ENCODE measurements around the gene SDHA.
A peak's percentile ranks its signal among the peaks of the same experiment; 100 is the strongest.

The SDHA gene

DNA sequence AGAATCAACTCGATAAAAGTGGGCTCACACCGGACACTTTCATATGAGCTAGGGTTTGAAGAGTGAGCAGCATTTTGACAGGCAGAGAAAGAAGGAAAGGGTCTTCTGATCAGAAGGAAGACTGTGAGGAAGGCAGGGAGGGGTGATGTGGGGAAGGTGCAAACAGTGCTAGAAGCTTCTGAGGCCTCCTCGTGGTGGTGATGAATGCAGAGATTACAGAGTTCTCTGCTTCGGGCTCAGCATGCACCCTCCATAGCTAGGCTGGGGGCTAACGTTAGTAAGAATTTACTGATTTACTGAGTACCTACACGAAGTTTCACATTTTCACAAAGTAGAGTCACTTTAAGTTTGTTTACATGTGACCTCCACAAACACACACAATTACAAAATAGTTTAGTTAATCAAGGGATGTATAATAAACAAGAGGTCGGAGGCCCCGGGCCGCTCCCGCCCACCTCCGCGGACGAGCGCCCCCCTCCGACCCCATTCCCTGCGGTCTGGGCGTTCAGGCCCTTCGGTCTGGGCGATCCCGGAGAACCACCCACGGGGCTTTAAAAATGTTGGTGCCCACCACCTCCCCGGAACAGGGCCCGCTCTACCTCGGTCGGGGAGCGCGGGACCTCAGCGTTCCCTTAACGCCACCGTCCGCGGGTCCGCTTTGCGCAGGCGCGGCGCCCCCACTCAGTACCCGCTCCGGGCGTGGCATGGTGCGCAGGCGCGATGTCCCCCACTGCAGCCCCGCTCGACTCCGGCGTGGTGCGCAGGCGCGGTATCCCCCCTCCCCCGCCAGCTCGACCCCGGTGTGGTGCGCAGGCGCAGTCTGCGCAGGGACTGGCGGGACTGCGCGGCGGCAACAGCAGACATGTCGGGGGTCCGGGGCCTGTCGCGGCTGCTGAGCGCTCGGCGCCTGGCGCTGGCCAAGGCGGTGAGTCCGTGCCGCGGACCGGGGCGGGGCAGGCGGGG is at the start of gene SDHA, which contains the start of gene CCDC127:
TSS of gene SDHA (plus strand) at position 827 of the 963 bp plus-strand sequence. CDS start at position 863, 36 bp downstream.
TSS of gene CCDC127 (minus strand) at position 660 of the 963 bp plus-strand sequence. CDS start 1,304 bp downstream, outside the sequence.
- DNase-seq, result peak; percentile 98

DNA sequence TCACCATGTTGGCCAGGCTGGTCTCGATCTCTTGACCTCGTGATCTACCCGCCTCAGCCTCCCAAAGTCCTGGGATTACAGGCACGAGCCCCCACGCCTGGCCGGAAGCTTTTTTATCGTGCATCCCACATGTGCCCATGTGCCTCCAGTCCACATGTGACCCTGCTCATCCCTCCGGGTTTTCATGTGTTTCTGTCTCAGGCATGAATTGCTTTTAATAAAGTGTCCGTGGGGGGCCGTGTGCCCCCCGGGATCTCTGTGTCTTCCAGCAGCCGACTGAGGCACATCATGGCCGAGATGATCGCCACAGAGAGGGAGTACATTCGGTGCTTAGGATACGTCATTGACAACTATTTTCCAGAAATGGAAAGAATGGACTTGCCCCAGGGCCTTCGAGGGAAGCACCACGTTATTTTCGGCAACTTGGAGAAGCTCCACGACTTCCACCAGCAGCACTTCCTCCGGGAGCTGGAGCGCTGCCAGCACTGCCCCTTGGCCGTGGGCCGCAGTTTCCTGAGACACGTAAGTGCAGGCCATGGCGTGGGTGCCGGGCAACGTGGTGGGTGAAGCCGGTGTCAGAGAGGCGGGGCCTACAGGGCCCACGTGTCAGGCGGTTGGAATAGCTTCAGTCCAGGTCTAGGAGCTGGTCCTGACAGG is 48.9 kb upstream of the SDHA start:
- DNase-seq, result no peak

DNA sequence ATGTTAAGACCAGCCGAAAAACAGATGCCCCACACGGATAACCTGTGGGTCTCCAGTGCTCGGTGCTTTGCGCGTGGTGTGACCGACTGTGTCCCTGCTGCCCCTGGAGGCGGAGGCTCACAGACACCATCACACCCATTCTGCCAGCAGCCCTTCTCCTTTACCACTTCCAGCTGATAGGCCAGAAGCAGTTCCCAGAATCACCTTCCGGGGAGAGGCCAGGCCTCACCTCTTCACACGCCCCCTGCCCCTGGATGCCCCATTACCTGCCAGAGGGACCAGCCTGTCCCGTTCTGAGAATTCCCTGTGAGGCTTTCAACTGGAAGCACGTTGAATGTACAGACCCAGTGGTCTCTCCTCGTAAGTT is 48.4 kb upstream of the SDHA start:
- no peak for DNase-seq

DNA sequence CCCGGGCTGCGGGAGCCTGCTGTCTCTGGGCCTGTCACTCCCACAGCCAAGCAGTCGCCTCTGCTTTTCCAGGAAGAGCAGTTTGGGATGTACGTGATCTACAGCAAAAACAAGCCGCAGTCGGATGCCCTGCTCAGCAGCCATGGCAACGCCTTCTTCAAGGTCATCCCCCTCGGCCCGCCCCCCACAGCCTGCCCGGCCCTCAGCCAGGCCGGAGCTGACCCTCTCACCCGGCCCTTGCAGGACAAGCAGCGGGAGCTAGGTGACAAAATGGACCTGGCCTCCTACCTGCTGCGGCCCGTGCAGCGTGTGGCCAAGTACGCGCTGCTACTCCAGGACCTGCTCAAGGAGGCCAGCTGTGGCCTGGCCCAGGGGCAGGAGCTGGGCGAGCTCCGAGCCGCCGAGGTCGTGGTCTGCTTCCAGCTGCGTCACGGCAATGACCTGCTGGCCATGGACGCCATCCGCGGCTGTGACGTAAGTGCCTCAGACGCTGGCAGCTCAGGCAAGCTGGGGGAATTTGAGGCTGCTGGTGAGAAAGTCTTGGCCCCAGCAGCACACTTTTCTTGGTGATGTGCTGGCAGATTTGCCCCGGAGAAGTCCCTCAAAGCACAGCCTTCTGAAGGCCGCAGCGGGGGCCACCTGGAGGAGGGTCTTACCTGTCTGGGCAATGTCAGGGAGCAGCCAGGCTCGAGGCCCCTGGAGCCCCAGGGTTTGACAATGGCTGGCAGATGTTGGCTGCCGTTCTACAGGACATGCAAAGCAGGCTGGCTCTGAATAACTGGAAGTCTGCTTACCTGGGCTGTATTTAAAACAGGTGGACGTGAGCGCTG is 46.9 kb upstream of the SDHA start:
- no peak for DNase-seq

DNA sequence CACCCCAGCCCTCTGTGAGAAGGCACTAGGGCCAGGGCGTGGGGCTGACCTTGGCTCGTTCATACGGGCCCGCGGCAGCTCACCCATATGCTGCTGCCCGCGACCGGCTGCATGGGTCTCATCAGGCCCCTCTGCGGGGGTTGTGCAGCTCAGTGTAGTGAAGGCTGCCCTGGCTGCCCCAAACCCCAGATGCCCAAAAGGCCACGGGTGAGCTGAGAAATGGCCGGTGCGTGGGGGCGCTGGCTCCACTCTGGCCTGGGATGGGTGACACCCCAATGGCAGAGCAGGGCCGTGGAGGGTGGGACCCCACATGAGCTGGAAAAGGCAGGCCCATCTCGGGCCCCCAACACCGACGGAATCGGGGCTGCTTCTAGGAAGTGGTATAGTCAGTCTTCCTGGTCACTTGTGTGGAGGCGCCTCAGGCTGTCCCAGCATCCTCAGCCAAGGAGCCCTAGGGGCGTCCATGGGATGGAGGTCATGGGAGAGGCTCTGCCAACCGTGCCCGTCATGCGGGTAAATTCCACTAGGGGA is 46.3 kb upstream of the SDHA start:
- DNase-seq, result no peak

DNA sequence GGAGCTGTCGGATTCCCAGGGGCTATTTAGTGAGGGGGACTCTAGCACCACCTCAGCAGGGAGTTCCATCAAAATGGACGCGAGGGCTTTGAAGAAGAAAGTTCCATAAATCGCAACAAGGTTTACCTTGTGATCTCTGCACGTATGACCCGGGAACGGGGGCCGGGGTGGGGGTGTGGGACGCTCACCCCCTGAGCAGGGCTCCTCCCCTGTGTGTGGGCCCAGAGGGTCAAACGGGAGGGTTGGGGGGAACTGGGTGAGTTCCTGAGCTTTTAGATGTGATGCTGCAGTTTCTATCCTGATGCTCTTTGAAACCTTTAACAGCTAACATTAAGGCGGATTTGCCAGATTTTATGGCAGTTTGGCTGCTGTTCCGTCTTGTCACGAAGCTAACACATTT is 45.7 kb upstream of the SDHA start:
- no peak for DNase-seq

DNA sequence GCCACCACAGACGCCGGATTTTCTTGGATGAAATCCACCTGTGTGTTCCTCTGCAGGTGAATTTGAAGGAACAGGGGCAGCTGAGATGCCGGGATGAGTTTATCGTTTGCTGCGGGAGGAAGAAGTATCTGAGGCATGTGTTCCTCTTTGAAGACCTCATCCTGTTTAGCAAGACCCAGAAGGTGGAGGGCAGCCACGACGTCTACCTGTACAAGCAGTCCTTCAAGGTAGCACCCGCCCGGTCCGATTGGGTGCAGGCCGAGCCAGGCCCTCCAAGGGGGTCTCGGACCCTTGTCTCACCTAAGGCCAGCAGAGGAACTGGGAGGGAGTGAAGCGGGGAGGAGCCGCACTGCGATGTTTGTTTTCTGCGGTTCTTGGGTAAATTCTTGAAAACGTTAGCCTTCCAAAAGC is 45.3 kb upstream of the SDHA start:
- DNase-seq, result no peak

DNA sequence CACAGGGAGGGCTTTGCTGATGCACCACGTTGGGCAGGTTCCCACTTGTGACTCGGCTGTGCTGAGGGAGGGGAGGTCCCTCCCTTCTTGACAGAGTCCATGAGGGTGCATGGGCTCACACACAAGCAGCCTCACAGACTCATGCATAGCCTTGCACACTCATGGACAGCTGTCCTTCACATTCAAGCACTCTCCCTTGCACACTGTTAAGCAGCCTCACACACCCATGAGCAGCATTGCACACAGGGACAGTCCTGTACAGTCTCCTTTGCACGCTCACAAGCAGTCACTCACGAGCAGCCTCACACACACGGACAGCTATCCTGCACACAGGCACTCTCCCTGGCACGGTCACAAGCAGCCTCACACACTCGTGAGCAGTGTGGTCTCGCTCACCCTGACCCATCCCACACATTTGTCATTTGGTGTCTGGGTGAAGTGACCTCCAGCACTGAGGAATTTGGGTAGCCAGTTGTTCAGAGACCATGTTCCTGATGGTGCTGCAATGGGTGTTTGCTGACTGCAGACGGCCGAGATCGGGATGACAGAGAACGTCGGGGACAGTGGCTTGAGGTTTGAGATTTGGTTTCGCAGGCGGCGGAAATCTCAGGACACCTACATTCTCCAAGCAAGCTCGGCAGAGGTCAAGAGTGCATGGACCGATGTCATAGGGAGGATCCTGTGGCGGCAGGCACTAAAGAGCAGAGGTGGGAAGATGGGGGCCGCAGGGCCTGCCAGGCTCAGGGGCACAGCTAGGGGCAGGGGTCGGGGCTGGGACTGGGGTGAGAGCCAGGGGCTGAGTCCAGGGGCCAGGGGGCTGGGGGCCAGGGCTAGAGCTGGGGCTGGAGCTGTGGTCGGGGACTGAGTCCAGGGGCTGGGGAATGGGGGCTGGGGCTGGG is 44.5 kb upstream of the SDHA start:
- no peak for DNase-seq

DNA sequence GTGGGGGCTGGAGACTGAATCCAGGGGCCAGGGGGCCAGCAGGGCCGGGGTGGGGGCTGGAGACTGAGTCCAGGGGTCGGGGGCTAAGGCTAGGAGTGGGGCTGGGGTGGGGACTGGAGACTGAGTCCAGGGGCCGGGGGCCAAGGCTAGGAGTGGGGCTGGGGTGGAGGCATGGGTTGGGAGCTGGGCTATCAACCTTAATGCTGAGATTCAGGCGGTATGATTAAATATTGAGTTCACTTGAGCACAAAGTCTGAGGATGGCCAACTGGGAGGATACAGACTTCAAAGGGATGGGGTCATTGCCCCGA is 43.9 kb upstream of the SDHA start:
- DNase-seq, result no peak

DNA sequence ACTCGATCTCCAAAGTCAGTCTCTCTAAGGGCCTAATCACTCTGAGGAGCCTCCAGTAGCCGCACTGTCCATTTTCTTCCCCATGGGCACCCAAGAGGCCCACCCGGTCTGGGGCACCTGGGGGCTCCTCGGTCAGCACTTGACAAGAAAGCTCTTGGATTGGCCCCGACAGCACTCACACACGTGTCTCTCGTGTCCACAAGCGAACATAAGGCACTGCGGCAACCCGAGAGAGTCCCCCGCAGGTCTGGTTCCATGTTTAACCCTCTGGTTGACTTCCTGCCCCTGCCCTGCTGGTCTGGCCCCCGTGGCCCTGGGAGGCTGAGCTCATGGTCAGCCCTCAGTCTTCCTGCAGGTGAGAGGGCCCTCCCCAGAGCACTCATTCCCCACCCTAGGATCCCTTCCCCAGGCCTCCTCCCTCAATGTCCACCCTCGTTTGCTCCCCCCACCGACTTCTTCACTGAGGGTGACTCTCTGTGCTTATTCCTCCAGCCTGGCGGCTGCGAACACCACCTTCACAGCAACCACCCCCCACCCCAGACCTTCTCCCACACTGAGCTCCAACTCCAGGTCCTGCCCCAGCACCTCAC is 43.1 kb upstream of the SDHA start:
- DNase-seq, result no peak

DNA sequence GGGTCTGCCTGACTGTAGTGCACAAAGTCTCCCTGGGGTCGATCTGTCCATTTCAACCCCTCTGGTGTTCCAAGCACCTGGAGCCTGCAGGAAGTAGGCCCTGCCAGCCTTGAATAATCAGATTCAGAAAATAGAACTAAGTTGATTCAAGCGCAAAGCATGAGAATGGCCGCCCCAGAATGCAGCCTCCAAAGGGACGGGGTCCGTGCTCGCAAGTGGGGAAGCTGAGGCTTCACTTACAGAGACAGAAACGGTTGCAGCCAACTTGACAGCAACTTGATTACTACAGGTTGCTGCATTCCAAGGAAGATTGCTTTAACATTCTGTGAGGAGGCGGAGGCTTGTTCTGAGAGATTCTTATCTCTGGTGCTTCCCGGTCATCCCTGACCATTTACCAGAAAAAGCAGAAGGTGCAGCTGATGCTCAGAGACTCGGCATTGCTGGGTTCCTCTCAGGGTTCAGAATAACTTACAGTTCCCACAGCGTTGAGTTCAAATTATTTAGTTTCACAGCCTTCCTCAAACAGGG is 41.8 kb upstream of the SDHA start:
- DNase-seq, result no peak

DNA sequence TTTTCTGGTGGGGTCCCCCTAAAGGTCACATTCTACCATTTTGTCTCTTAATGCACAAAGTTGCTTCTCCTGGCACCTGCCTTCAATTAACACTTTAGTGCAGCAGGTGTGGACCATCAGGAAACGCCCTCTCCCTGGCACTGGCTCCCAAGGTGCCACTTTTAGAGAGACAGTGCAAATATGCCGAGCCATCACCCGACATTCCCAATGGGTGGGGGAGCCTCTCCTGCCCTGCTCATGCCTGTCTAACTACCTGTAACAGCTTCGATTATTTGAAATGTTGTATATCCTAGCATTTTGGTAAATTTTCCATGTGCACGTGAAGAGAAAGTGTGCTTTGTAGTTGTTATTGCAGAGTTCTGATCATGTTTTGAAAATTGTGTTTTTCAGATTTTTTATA is 40.0 kb upstream of the SDHA start:
- DNase-seq, result no peak

DNA sequence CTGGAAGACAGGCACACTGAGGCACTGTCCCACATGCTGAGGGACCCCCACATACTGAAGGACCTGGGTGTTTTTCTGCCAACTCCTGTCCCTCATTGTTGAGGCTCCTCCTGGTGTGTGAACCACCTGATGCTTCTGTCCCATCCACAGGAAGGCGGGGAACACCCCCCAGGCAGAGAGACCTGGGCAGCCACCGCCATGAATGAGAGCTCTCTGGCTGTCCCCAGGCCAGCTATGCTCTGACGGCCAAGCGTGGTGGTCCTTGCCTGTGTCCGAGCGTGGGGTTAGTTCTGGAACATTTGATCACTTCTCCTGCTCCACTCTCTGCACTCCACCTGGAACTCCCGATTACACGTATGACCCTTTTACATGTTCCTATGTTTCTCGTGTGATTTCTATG is 38.7 kb upstream of the SDHA start:
- no peak for DNase-seq

DNA sequence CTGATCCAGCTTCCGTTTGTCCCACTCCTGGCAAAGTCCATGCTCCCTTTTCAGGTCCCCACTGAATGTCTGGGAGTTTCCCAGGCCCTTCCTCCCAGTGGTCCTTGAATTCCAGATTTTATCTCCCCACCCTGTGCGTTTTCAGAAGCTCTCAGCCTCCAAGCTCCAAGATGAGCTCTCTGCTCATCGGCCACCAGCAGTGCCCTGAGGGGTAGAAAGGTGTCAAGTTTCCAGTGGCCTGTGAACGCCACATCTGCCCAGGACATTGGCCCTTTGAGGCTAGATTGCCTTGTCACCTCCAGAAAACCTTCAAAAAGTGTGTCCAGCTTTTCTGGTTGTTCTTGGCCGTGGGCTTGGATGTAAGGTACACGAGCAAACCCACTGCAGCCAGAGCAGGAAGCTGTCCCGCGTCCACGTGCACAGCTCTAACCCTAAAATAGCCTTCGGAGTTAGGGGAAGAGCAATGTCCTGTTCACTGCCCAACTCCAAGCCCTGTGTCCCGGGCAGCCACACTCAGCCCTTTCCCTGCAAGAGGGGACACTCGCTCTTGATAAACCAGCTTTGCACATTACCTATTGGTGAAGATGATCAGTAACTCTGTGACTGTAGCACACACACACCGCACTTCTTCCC is 37.7 kb upstream of the SDHA start:
- no peak for DNase-seq

DNA sequence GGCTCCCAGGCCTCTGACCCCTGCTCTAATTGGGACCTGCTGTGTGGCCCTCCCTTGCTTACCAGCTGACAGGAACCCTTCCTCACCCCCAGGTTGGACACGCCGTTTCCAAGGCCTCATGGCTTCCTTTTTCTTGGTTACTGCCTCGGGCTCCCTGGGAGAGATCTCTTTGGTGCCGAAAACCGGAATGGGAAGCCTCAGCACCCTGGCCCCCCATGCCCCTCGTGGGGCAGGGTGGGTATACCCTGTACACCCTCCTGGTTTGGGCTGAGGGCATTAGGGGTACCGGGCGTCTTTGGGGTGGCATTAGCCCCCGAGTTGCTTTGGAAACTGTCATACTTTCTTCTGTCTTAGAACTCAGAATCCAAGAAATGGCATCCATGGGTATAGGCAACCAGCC is 37.0 kb upstream of the SDHA start:
- DNase-seq, result no peak

DNA sequence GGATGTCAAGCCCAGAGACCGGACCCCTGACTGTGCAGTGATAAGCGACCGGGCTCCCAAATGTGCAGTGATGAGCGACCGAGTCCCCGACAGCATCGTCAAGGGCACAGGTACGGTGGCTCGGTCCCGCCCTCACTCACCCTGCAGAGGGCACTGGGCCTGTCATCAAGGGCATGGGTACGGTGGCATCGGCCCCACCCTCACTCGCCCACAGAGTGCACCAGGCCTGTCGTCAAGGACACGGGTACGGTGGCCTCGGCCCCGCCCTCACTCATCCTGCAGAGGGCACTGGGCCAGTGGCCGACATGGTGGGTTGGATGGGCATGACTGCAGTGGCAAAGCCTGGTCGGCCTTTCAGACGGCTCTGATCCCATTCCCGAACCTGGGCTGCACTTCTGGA is 36.6 kb upstream of the SDHA start:
- no peak for DNase-seq

DNA sequence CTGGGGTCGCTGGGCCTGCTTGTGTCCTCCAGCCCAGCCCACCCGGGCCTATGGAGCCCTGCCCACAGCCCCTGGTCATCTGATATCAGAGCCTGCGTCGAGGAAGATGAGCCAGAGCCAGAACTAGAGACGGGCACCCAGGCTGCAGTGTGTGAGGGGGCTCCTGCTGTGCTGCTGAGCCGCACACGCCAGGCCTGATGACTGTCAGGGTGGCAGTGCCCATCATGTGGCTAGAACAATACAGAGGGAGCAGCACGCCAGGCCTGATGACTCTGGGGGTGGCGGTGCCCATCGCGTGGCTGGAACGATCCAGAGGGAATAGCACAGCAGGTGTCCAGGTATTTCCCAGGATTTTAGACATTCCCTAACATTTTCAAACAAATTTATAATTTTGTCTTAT is 36.0 kb upstream of the SDHA start:
- DNase-seq, result no peak

DNA sequence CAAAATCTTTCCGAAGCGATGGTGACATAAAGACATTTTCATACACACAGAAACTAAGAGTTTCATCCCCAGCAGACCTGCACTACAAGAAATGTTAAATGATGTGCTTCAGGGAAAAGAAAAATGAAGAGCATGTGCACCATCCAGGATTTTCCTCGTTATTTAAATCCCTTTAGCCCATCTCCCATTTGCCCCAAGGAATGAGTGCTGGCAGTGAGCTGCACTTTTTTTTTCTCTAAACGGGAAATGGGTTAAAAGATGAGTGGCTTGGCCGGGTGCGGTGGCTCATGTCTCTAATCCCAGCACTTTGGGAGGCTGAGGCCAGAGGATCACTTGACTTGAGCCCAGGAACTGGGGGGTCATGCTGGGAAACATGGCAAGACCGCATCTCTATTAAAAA is 33.6 kb upstream of the SDHA start:
- DNase-seq, result no peak

DNA sequence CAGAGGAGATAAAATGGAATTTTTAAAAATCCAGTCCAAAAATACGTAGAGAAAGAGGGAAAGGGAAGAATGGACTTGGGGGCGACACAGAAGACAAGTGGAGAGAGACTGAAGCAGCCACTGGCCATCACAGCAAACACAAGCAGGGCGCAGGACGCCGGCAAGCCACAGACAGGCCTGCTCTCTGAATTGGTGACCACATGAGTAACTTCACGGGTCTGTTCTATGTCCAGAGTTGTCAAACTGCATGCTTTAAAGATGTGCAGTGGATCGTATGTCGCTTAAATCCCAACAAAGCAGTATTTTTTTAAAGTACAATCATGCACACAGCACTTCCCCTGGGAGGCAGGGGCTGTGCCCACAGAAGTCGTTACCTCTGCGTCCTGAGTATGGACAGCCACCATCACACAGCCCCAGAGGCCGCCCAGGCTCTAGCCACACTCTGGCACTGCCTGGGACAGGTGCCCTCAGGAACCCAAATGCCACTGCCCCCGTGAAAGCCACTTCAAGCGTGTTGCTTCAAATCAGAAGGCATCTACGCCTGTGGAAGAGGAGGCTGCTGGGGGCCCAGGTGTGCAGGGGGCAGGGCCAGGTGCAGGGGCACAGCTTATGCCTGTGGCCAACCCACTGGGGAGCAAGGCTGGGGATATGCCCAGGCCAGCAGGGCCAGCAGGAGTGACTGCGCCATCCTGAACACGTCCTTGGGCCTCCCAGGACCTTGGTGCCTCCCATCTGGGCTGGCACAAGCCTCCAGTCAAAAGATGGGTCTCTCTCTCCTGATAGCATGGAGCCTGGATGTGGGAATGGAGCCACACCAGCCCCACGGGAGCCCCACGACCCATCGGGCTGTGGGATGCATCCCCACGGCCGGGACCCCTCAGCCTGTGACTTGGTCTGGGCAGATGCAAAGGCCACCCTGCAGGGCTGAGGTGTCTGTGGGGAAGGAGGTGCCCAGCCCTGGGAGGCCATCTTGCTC is 32.7 kb upstream of the SDHA start:
- no peak for DNase-seq
